SJSA1 (cell line): Measurements from ENCODE around the gene HEPACAM. TPM values are rescaled to one million over a fixed set of nuclear protein-coding genes. Genes with fewer than 3 reads are reported as not detected.
A peak's percentile ranks its signal among the peaks of the same experiment; 100 is the strongest.

Experiments
- DNase-seq, 2 experiments: peaks; one replicate each; pipeline ENCODE4 v3.0.0-alpha.2; 2015 to 2020; ENCODE audit warnings: low spot score in 2 of 2, low read depth in 1 of 2
- H3K27ac ChIP-seq: fragments of 250-450 bp; sonication (Bioruptor Pico); 2 replicates; pipeline ENCODE4 v1.5.1; 2020; ENCODE audit warnings: mild to moderate bottlenecking, moderate library complexity
- H3K27me3 ChIP-seq: fragments of 250-450 bp; sonication (Bioruptor Pico); replicated peaks from 2 replicates; pipeline ENCODE4 v1.5.1; 2020; ENCODE audit warnings: mild to moderate bottlenecking, moderate library complexity
- H3K36me3 ChIP-seq: fragments of 250-450 bp; sonication (Bioruptor Pico); 2 replicates; pipeline ENCODE4 v1.5.1; 2020; ENCODE audit warnings: mild to moderate bottlenecking
- H3K4me1 ChIP-seq: fragments of 250-450 bp; sonication (Bioruptor Pico); replicated peaks from 2 replicates; pipeline ENCODE4 v1.6.1; 2021; ENCODE audit warnings: mild to moderate bottlenecking
- H3K4me3 ChIP-seq: fragments of 250-450 bp; sonication (Bioruptor Pico); 2 replicates; pipeline ENCODE4 v1.5.1; 2020; ENCODE audit warnings: mild to moderate bottlenecking
- H3K9me3 ChIP-seq: fragments of 250-450 bp; sonication (Bioruptor Pico); replicated peaks from 2 replicates; pipeline ENCODE4 v1.5.1; 2020; ENCODE audit warnings: mild to moderate bottlenecking
- total RNA-seq: library from RNA; depleted of rRNA; stranded (reverse); fragments of >200 nt; shearing (Covaris generic); gene quantifications from 2 replicates; pipeline ENCODE4 v1.2.3, GENCODE V29; 2014

HEPACAM gene
- total RNA-seq, 1 experiment from 2014 or later, result not detected

DNA sequence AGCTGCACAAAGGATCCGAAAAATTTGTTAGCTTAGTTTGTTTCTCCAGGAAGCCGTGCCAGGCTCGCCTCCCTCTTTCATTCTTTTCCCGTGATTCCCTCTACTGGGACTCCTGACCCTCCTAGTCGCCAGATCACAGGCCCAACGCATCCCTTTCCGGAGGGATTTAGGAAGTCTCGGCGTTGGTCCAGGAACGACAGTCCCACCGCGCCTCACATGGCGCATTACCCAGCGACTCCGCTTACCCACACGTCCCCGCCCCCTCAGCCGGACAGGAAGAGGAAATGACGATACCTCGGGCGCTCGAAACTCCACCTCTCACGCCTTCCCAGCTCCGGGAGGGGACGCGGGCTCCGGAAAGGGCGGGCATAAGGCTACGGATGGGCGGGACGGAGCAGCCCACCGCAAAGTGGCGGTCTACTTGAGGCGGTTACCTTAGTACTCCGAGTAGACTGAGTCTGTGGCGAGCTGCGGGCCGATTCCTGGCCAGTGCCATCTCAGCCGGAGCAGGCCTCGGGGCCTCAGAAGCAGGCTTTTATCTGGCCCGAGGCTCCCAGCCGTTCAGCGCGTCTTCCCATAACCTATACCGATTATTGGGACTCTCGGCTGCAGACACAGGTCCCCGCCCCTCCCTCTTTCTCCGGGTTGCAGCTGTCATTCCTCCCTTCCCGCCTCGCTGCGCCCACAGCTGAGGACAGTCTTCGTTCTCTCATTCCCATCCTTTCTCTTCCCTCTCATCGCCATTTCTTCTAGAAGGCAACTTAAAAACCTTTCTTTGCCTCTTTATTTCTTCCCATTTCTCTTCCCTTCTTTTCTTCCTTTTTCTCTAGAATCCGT is 18.1 kb upstream of the HEPACAM start, which contains the start of gene CCDC15:
TSS of gene CCDC15 (plus strand) at position 450 of the 837 bp plus-strand sequence. CDS start 531 bp downstream, outside the sequence.
- no peaks in the 10 kb centered on the region for H3K36me3 ChIP-seq
- peak within 1 kb of the TSS; percentile 79 for H3K27ac ChIP-seq
- peaks cover 8% of the 10 kb centered on the region for H3K4me1 ChIP-seq
- peak within 1 kb of the TSS; percentile 54 for H3K4me3 ChIP-seq
- peak; percentile 89 to 95 for DNase-seq
- no peaks in the 10 kb centered on the region for H3K27me3 ChIP-seq
- no peaks in the 10 kb centered on the region for H3K9me3 ChIP-seq

DNA sequence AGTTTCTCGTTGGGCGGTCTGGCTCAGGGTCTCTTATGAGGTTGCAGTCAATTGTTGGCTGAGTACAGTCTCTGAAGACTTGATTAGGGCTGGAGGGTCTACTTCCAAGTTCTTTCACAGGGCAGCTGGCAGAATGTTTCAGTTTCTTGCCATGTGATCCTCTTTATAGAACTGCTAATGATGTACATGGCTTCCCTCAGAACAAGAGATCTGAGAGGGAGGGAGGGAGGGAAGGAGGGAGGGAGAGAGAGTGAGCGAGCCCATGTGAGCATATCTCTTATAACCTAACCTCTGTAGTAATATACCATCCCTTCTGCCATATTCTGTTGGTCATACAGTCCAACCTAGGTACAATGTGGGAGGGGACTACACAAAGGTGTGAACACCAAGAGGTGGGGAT is 15.5 kb upstream of the HEPACAM start:
- no peaks in the 10 kb centered on the region for H3K27me3 ChIP-seq
- H3K36me3 ChIP-seq, result no peaks in the 10 kb centered on the region
- DNase-seq, result no peak
- no peak overlapping the region for H3K4me3 ChIP-seq
- no peak overlapping the region for H3K27ac ChIP-seq
- peaks cover 8% of the 10 kb centered on the region for H3K4me1 ChIP-seq
- H3K9me3 ChIP-seq, result no peaks in the 10 kb centered on the region

DNA sequence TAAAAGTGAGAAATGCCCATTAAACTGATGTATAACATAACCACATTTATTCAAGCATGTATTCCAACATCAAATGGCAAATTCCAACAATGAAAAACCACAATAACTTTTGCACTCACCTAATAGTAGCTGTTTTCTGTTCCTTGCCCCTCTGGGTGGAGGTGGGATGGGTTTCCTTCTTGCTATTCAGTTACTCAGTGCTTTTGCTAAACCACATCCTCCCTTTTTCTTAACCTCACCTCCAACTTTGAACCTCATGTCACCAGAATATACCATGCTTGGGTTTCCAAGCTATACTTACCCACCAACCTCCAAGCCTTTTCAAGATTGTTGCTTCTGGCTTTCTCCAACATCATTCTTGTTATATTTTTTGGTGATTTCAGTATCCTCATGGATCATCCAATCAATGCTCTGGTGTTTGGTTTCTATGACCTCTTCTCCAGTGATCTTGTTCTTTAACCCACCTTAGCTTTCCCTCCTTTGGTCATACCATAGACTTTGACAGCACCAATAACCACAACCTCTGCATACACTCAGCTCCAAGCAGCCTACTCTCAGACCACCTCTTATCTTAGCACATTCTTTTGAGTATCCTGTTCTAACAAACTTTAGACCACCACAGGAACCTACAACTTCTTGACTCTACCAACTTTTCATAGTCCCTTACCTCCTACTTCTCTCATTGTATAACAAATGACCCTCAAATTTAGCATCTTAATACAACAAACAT is 14.9 kb upstream of the HEPACAM start:
- no peak for DNase-seq
- H3K4me3 ChIP-seq, result no peak overlapping the region
- peaks cover 8% of the 10 kb centered on the region for H3K4me1 ChIP-seq
- no peaks in the 10 kb centered on the region for H3K9me3 ChIP-seq
- no peaks in the 10 kb centered on the region for H3K36me3 ChIP-seq
- H3K27me3 ChIP-seq, result no peaks in the 10 kb centered on the region
- no peak overlapping the region for H3K27ac ChIP-seq

DNA sequence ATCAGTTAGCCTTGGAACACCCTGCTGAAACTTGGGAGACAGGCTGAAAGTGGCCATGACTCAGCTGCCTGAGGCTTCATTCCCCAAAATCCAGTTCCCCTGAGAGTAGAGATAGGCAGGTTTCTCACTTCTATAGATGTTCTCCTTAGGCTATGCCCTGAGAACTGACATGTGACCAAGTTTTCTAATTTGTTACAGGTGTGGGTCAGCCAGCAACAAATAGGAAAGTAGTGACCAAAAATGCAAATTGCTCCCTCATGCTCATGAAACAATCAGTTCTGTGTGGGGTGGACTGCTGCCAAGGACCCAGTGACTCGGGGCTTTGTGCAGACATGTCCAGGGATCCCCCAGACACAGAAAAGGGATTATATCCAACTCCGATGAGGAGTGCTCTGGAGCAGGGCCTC is 10.9 kb upstream of the HEPACAM start:
- DNase-seq, result no peak
- Histone ChIP-seq H3K36me3 (no peaks in the 10 kb centered on the region), H3K27ac (no peak overlapping the region)

DNA sequence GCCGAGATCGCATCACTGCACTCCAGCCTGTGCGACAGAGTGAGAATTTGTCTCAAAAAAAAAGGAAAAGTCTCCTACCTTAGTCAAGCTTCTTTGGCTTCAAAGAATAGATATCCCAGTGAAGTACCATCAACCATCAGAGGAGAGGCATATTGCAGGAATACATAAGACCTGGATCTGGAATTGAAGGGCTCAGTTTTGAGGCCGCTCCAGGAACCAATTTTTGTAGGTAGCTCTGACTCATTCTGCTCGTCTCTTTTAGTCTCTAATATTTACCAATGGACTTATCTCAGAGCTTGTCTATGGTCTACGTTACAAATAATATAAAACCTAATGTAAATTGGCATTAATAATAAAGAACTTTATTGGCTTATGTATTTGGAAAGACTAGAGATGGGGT is 10.0 kb upstream of the HEPACAM start:
- no peaks in the 10 kb centered on the region for H3K27me3 ChIP-seq
- no peak for DNase-seq
- H3K27ac ChIP-seq, result no peak overlapping the region
- no peaks in the 10 kb centered on the region for H3K36me3 ChIP-seq
- H3K4me3 ChIP-seq, result no peak overlapping the region
- no peaks in the 10 kb centered on the region for H3K4me1 ChIP-seq
- H3K9me3 ChIP-seq, result no peaks in the 10 kb centered on the region

More for the DNA sequence above, 10.9 kb upstream of the HEPACAM start:
- Histone ChIP-seq H3K4me1 (no peaks in the 10 kb centered on the region), H3K27me3 (no peaks in the 10 kb centered on the region), H3K9me3 (no peaks in the 10 kb centered on the region), H3K4me3 (no peak overlapping the region)

DNA sequence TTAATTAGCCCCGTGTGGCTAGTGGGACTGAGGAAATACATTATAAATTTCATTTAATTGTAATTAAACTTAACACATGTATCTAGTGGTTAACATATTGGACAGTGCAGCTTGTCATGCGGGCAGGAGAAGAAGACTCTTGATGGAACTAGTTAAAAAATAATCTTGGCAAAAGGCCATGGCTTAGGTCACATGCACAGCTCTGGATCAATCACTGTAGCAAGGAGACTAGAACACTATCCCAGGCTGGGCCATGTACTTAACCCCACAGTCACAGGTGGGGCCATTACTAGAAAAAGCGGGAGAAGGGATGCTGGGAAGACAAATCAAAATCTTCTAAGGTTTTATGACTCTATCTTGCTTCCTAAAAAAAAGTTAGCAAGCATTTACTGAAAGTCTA is 8.7 kb upstream of the HEPACAM start:
- no peaks in the 10 kb centered on the region for H3K36me3 ChIP-seq
- no peak for DNase-seq
- no peaks in the 10 kb centered on the region for H3K9me3 ChIP-seq
- H3K4me1 ChIP-seq, result no peaks in the 10 kb centered on the region
- H3K27me3 ChIP-seq, result no peaks in the 10 kb centered on the region
- no peak overlapping the region for H3K27ac ChIP-seq
- no peak overlapping the region for H3K4me3 ChIP-seq

DNA sequence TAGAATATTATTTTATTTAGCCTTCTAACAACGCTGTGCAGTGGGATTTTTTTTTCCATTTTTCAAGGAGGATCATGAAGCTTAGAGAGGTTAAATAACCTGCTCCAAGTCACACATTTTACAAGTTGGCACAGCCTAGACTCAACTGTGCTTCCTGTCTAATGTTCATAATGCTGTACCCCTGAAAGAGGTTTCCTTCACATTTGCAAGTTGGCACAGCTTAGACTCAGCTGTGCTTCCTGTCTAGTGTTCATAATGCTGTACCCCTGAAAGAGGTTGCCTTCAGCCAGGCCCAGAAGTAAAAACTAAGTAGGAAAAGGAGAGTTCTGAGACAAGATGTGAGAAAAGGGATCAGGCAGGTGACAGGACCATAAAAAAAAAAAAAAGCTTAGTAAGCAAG is 7.9 kb upstream of the HEPACAM start:
- no peak overlapping the region for H3K4me3 ChIP-seq
- DNase-seq, result no peak
- H3K9me3 ChIP-seq, result no peaks in the 10 kb centered on the region
- H3K27me3 ChIP-seq, result no peaks in the 10 kb centered on the region
- no peaks in the 10 kb centered on the region for H3K36me3 ChIP-seq
- no peaks in the 10 kb centered on the region for H3K4me1 ChIP-seq
- H3K27ac ChIP-seq, result no peak overlapping the region

DNA sequence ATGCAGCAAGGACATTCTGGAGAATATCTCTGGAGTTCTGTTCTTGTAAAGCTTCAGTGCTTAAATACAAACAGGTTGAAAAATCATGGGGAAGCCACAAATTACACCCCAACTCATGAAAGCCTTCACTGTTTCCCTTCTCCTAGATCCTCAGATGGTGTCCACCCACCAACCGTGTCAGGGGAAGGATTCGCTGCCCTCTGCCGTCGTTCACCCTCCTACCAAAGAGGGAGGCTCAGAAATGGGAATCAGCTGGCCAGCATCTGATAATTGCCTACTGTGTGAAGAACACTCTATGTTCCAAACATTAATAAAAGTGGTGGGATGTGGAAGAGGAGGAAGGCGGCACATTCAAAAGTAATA is 7.4 kb upstream of the HEPACAM start:
- no peak for DNase-seq
- Histone ChIP-seq H3K9me3 (no peaks in the 10 kb centered on the region), H3K4me1 (no peaks in the 10 kb centered on the region), H3K27ac (no peak overlapping the region), H3K4me3 (no peak overlapping the region), H3K36me3 (no peaks in the 10 kb centered on the region), H3K27me3 (no peaks in the 10 kb centered on the region)

DNA sequence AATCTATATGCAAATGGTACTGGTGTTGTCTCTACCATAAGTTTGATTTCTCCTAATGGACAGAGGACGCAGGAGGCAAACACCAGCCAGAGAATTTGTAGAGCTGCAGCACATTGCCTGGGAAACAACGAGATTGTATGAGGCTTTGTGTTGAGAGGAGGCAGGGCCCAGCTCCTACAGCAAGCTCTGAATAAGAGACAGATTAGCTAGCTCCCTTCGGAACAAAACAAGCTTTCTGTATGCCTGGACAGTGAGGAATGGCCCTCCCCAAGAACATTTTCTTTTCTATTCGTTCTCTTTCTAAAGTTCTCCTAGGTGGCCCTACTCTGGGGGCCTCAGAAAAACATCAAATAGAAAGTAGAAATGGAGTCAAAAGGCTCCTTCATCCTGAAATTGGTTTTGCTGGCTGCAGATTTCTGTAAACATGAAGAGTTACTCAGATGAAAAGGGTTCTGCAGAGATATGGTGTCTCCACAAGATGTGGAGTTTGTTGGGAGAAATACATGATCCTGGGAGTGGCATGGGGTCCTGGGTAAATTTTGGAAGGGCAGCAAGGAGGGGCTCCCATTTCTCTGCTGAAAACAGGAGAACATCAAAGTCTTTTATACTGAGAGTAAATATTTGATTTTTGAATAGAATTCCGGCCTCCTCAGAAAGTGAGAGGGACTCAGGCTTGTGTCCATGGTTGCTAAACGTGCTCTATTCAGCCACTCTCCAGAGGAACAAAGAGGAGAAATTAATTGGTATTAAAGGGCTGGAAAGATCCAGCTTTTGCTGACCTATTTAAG is 6.8 kb upstream of the HEPACAM start:
- Histone ChIP-seq H3K36me3 (no peaks in the 10 kb centered on the region), H3K4me3 (no peak overlapping the region), H3K27ac (no peak overlapping the region), H3K9me3 (no peaks in the 10 kb centered on the region), H3K4me1 (no peaks in the 10 kb centered on the region), H3K27me3 (no peaks in the 10 kb centered on the region)
- DNase-seq, result no peak

DNA sequence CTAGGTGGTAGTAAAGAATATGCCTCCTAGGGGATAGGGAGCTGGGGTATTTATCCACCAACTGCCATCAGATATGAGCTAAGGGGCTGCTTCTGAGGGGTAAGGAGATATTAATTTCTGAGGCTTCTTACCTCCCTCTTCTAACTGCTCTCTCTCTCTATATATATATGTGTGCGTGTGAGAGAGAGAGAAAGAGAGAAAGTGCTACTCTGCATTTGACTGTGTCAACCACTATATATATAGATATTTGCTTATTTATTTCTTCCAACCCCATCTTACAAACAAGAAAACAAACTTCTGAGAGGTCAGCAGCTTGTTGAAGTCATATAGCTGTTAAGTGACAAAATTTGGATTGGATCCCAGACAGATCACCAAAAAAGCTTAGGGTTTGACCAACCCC is 5.9 kb upstream of the HEPACAM start:
- no peaks in the 10 kb centered on the region for H3K9me3 ChIP-seq
- H3K27me3 ChIP-seq, result no peaks in the 10 kb centered on the region
- H3K36me3 ChIP-seq, result no peaks in the 10 kb centered on the region
- H3K27ac ChIP-seq, result no peak overlapping the region
- H3K4me1 ChIP-seq, result no peaks in the 10 kb centered on the region
- no peak overlapping the region for H3K4me3 ChIP-seq
- no peak for DNase-seq

DNA sequence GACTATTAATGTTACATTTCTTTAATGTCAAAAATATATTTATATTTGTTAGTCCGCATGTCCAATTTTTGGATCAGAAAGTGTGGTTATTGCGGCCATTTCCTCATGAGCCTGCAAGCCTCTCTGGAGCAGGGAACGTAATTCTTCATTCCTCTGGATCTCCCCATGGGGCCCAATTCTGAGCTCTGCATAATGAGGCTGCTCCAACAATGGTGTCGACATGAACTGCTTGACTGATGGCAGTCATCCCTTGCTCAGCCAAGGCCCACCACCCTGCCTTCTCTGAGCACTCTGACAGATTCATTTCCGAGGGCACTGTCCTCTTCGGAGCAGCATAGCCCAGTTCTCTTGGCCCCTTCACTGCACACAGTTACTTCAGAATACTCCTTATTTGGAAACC is 3.1 kb upstream of the HEPACAM start:
- Histone ChIP-seq H3K4me1 (no peaks in the 10 kb centered on the region), H3K36me3 (no peaks in the 10 kb centered on the region), H3K9me3 (no peaks in the 10 kb centered on the region), H3K4me3 (no peak overlapping the region), H3K27me3 (no peaks in the 10 kb centered on the region), H3K27ac (no peak overlapping the region)
- no peak for DNase-seq

DNA sequence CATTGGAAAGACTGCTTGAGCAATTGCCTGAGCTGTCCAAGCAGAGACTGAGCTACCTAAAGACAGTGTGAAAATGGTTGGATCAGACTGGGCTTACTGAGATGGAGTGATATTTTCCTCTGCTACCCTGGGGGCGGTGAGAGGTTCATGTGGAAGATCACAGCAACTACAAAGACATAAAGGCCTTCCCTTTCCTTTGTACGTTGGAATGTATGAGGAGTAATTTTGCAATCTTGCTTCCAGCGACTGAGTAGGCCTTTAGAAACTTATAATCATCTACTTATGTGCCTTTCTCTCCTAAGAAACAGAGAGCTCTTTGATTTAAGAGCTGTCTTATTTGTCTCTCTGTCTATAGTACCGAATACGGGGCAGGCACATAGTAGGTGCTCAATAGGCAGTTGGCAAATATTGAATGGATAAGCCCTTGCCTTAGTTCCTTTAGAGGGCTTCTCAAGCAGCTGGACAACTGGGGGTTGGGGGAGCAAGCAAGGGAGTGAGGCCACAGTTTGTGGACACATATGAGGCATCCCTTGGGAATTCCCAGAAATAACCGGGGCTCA is 2.4 kb upstream of the HEPACAM start:
- Histone ChIP-seq H3K36me3 (no peaks in the 10 kb centered on the region), H3K27ac (no peak overlapping the region), H3K27me3 (no peaks in the 10 kb centered on the region), H3K4me1 (no peaks in the 10 kb centered on the region), H3K9me3 (no peaks in the 10 kb centered on the region), H3K4me3 (no peak overlapping the region)
- no peak for DNase-seq

DNA sequence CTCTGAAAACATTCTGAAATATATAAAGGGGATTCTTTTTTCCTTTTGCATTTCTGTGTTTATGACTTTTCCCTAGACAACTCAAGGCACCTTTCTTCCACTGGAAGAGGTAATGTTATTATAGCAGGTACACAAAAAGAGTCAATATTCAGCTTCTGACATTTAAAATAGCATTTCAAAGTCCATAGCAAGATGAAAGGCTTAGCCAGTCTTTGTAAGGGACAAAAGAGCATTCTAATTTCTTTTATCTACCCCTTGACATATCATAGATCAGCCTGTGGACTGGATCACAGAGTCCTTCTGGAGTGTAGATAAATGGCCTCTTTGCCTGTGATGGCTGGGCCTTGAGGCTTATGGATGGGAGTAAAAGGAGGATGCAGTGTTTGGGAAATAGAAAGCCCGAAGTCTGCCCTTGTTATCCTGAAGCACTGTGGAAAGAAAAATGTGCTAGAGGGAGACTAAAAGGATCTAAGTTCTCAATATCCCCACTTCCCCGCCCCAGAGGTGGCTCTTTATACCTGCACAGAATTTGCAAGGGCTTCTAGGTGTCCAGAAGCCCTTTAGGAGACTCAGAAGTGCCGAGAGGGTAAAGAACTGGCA is 1.6 kb upstream of the HEPACAM start:
- Histone ChIP-seq H3K4me3 (no peak overlapping the region), H3K36me3 (no peaks in the 10 kb centered on the region), H3K27ac (no peak overlapping the region), H3K27me3 (no peaks in the 10 kb centered on the region), H3K9me3 (no peaks in the 10 kb centered on the region), H3K4me1 (no peaks in the 10 kb centered on the region)
- no peak for DNase-seq
